ENCODE results near the gene RAB8B.

The RAB8B gene

DNA sequence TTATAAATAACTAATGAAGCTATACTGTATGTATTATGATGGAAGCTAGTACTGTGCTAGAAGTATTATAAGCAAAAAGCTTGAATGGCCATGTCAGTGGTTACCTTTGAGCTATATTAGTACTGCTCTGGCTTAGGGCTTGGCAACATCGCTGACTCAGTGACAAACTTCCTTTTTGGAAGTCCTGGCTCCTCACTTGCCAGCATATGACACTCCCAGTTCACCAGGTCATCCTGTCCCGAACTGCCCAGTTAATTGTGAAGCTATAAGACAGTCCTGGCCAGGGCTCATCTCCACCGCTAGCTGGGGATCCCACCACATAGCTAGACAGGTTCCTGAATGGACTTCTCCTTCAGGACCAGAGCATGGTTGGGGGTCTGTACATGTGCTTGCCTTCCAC lies 31.9 kb downstream of the RAB8B start:
- Histone ChIP-seq H3K9me3 (replicated peaks; ENCODE audit: insufficient read depth, low read length) (no peaks in the 10 kb centered on the region), H3K9ac (ENCODE audit: low read length) (no peak overlapping the region), H3K4me3 (ENCODE audit: low read length) (no peak overlapping the region), H2AFZ (ENCODE audit: low read length) (no peak overlapping the region), H3K27me3 (replicated peaks; ENCODE audit: insufficient read depth, low read length) (no peaks in the 10 kb centered on the region), H3K4me2 (ENCODE audit: low read depth, low read length) (0 out of 2 replicates have a peak overlapping the region, but pooled peaks have one; percentile 13), H3K9me2 (replicated peaks; ENCODE audit: insufficient read depth, low read length) (no peaks in the 10 kb centered on the region), H3K79me2 (ENCODE audit: low read length) (0 out of 2 replicates have a peak, but pooled peaks cover 3% of the 10 kb centered on the region), H4K20me1 (ENCODE audit: insufficient read depth, low read length) (no peaks in the 10 kb centered on the region), H3K4me1 (ENCODE audit: low read length) (peaks cover 15% of the 10 kb centered on the region; the same call in 1 of the 2 replicates), H3F3A (ENCODE audit: insufficient read depth, low read length) (no peaks in the 10 kb centered on the region), H3K27ac (ENCODE audit: low read length) (no peak overlapping the region), H3K36me3 (replicated peaks; ENCODE audit: insufficient read depth, low read length) (no peaks in the 10 kb centered on the region)
- no peak for DNase-seq
- TF ChIP-seq, protein P1, sequence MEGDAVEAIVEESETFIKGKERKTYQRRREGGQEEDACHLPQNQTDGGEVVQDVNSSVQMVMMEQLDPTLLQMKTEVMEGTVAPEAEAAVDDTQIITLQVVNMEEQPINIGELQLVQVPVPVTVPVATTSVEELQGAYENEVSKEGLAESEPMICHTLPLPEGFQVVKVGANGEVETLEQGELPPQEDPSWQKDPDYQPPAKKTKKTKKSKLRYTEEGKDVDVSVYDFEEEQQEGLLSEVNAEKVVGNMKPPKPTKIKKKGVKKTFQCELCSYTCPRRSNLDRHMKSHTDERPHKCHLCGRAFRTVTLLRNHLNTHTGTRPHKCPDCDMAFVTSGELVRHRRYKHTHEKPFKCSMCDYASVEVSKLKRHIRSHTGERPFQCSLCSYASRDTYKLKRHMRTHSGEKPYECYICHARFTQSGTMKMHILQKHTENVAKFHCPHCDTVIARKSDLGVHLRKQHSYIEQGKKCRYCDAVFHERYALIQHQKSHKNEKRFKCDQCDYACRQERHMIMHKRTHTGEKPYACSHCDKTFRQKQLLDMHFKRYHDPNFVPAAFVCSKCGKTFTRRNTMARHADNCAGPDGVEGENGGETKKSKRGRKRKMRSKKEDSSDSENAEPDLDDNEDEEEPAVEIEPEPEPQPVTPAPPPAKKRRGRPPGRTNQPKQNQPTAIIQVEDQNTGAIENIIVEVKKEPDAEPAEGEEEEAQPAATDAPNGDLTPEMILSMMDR (IDR thresholded peaks at IDR 0.05; ENCODE audit: low read length), result no peak

DNA sequence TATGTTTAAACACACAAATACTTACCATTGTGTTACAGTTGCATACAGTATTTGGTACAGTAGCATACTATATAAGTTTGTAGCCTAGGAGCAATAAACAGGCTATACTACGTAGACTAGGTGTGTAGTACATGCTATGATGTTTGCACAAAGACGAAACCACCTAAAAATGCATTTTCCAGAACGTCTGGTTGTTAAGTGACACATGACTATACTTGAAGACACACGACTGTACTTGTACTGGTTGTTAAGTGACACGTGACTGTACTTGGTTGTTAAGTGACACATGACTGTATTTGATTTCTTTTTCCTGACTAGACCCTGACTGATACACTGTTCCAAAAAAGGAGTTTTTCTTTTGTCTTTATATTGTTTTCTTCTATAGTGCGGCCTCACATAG lies 34.1 kb downstream of the RAB8B start:
- H3K27ac ChIP-seq (ENCODE audit: low read length), result no peak overlapping the region
- no peaks in the 10 kb centered on the region for H4K20me1 ChIP-seq (ENCODE audit: insufficient read depth, low read length)
- H3K9ac ChIP-seq (ENCODE audit: low read length), result no peak overlapping the region
- H3F3A ChIP-seq (ENCODE audit: insufficient read depth, low read length), result no peaks in the 10 kb centered on the region
- TF ChIP-seq EZH2phosphoT487 (IDR thresholded peaks at IDR 0.05; ENCODE audit: low read length), result no peak
- no peak for TF ChIP-seq EZH2 (optimal IDR thresholded peaks at IDR 0.05; ENCODE audit: low read depth, low read length)
- TF ChIP-seq, protein P1 (IDR thresholded peaks at IDR 0.05; ENCODE audit: low read length), result no peak
- H2AFZ ChIP-seq (ENCODE audit: low read length), result no peak overlapping the region
- H3K4me1 ChIP-seq (ENCODE audit: low read length), result peaks cover 15% of the 10 kb centered on the region; the same call in 1 of the 2 replicates
- 0 out of 2 replicates have a peak, but pooled peaks cover 2% of the 10 kb centered on the region for H3K79me2 ChIP-seq (ENCODE audit: low read length)
- DNase-seq, result no peak
- no peaks in the 10 kb centered on the region for H3K9me2 ChIP-seq (replicated peaks; ENCODE audit: insufficient read depth, low read length)
- no peaks in the 10 kb centered on the region for H3K9me3 ChIP-seq (replicated peaks; ENCODE audit: insufficient read depth, low read length)
- no peak overlapping the region for H3K4me3 ChIP-seq (ENCODE audit: low read length)
- no peaks in the 10 kb centered on the region for H3K36me3 ChIP-seq (replicated peaks; ENCODE audit: insufficient read depth, low read length)
- no peaks in the 10 kb centered on the region for H3K27me3 ChIP-seq (replicated peaks; ENCODE audit: insufficient read depth, low read length)
- no peak overlapping the region for H3K4me2 ChIP-seq (ENCODE audit: low read depth, low read length)

DNA sequence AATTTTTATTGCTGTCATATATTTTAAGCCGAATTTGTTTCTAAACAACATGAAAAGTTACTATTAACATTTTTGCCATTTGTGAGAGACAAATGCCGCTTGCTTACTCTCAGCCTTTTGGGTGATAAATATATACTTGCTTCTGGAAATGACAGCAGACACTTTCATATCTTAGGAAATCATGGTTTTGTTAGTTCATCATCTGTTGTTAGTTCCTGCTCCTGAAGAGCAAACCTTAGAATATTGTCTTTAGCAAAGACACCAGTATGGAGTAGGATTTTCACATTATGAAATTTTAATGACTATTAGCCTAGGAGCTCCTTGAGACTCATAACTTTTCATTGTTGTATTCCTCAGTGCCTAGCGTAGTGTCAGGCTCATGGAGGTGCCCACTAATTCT lies 36.0 kb downstream of the RAB8B start:
- TF ChIP-seq EZH2phosphoT487 (IDR thresholded peaks at IDR 0.05; ENCODE audit: low read length), result no peak
- TF ChIP-seq, protein P1 (IDR thresholded peaks at IDR 0.05; ENCODE audit: low read length), result no peak
- TF ChIP-seq EZH2 (optimal IDR thresholded peaks at IDR 0.05; ENCODE audit: low read depth, low read length), result no peak

More for the DNA sequence above, 36.0 kb downstream of the RAB8B start:
- no peaks in the 10 kb centered on the region for H4K20me1 ChIP-seq (ENCODE audit: insufficient read depth, low read length)
- H3K4me2 ChIP-seq (ENCODE audit: low read depth, low read length), result no peak overlapping the region
- H3K4me1 ChIP-seq (ENCODE audit: low read length), result peaks cover 12% of the 10 kb centered on the region; the same call in 1 of the 2 replicates
- no peak for DNase-seq
- no peak overlapping the region for H3K27ac ChIP-seq (ENCODE audit: low read length)
- H3K9me3 ChIP-seq (replicated peaks; ENCODE audit: insufficient read depth, low read length), result no peaks in the 10 kb centered on the region
- H3K9me2 ChIP-seq (replicated peaks; ENCODE audit: insufficient read depth, low read length), result no peaks in the 10 kb centered on the region
- H3K79me2 ChIP-seq (ENCODE audit: low read length), result no peaks in the 10 kb centered on the region
- H3K36me3 ChIP-seq (replicated peaks; ENCODE audit: insufficient read depth, low read length), result no peaks in the 10 kb centered on the region
- H2AFZ ChIP-seq (ENCODE audit: low read length), result no peak overlapping the region
- no peak overlapping the region for H3K4me3 ChIP-seq (ENCODE audit: low read length)
- no peaks in the 10 kb centered on the region for H3K27me3 ChIP-seq (replicated peaks; ENCODE audit: insufficient read depth, low read length)
- no peaks in the 10 kb centered on the region for H3F3A ChIP-seq (ENCODE audit: insufficient read depth, low read length)
- H3K9ac ChIP-seq (ENCODE audit: low read length), result no peak overlapping the region

Data from MM.1S (cell line).